HG03280 (cell line): ENCODE data around the gene CASQ2.

Source experiments
- ATAC-seq: cut with Tn5 transposase; IDR thresholded peaks from one replicate; pipeline ENCODE4 v1.9.1; 2021; ENCODE audit warnings: mild to moderate bottlenecking, moderate library complexity; ENCODE audit not compliant: unreplicated experiment

Gene CASQ2

DNA sequence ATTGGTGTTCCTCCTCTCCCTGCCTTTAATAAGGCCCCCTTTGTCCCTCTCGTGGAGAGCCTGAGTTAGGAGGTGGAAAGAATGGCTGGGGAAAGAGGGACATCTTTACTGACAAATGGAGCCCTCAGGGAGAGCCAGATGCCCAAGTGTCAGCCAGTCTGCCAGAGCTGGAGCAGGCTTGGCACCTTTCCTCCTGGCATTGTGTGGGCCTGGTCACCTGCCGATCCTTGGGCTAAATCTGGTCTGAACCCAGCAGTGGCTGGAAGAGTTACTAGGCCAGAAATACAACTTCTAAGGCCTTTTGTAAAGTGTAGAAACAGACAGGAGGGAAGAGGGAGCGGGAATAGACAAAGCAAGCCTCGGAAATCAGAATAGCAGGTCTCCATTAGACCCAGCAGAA is 101.8 kb downstream of the CASQ2 start:
- ATAC-seq = no peak

GRCh38 chr1:115666206-115666605 is 102.3 kb downstream of the CASQ2 start:
- ATAC-seq = no peak

- ATAC-seq = no peak
Measured at GRCh38 chr1:115665319-115666096, 103.0 kb downstream of the CASQ2 start.

GRCh38 chr1:115661157-115661556 is 107.4 kb downstream of the CASQ2 start:
- ATAC-seq = no peak

DNA sequence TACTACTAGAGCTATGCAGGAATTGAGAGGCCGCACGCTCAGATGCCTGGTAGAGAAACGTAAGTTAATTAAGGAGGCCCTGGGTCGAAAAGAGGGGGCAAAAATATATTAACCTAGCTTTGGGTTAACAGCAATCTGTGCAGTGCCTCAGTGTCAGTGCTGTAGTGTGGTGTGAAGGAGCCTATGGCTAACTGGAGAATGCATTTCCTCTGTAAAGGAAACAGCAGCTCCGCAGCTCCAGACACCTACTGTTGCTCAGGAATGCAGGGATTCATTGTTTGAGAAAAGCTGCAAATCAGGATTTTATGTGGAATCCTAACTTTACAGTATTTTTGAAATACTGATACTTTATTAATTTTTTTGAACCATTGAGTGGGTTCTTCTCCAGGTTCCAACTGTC is 108.4 kb downstream of the CASQ2 start:
- ATAC-seq = no peak

GRCh38 chr1:115658646-115659045 is 109.9 kb downstream of the CASQ2 start:
- ATAC-seq = no peak

DNA sequence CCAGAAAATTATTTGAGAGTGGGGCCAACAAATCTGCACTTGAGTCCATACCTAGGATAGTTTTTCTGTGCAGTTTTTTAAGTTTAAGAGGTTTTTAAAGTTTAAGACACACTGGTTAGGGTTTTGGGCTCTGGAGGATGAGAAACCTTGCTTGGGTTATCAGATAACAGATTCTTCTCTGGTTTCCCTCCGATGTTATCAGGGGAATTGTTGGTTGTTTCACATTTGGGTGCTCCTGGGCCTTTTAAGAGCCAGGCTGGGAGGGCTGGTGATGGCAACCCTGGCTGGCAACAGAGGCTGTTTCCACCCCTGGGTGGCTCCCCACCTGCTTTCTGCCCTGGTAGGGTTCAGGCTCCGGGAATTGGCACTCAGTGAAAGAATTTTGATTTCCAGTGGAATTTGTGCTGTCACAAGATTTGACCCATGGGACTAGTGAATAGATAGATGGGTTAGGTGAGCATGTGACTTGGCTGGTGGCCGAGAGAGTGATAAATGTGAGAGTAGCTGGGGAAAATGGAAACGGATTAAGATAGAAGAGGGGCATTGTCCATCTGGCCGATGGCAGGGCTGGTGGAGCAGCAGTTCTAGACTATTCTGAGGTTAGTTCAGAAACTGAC is 111.9 kb downstream of the CASQ2 start:
- no peak for ATAC-seq

- no peak for ATAC-seq
Measured at GRCh38 chr1:115655916-115656315, 112.6 kb downstream of the CASQ2 start.

GRCh38 chr1:115655306-115655663 is 113.2 kb downstream of the CASQ2 start:
- ATAC-seq = no peak

- no peak for ATAC-seq
Measured at GRCh38 chr1:115654663-115655305, 113.7 kb downstream of the CASQ2 start.

DNA sequence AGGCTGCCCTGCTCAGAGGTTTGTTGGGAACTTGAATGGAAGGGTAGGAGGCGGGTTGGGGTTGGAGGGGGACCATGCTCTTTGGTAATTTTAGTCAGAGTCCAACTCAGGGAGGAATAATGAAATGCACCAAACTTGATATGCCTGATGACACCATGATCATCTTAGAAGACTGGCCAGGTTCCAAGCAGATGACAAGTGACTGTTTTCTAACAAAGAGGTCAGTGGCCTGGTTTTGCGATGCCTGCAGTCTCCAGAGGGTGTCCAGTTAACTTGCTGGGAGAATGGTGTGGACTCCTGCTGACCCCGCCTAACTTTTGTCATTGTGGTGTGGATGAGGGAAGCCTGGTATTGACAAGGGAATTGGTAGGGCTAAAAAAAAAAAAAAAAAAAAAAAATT is 114.4 kb downstream of the CASQ2 start:
- no peak for ATAC-seq

- ATAC-seq = no peak
Measured at GRCh38 chr1:115652236-115652788, 116.2 kb downstream of the CASQ2 start.

DNA sequence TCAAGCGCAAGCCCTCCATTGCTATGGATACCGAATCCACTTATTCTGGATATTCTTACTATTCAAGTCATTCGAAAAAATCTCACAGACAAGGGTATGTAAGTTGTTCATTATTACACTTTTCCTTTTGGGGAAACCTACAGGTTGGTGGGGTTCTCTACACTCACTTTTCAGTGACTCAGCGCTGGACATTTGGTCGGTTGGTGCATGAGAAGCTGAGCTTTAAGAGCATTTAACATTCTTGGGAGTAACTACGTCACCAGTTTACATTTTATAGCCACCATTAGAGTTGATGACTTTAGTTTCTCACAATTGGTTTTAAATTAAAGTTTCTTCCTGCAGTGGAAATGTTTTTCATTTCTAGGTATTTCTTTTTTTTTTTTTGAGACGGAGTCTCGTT is 117.1 kb downstream of the CASQ2 start:
- ATAC-seq = no peak

GRCh38 chr1:115650961-115651360 is 117.6 kb downstream of the CASQ2 start:
- ATAC-seq = no peak
